HepG2 (cell line): Measurements from ENCODE around the gene CDK5RAP2. TPM values are rescaled to one million over a fixed set of nuclear protein-coding genes. Genes with fewer than 3 reads are reported as not detected.
A peak's percentile ranks its signal among the peaks of the same experiment; 100 is the strongest.

Experiments used
- ATF1 ChIP-seq: IDR thresholded peaks from 2 replicates; pipeline ENCODE4 v1.6.1; 2016; ENCODE audit warnings: mild to moderate bottlenecking, control low read depth
- DMAP1 ChIP-seq: IDR thresholded peaks from 2 replicates; pipeline ENCODE4 v1.6.1; 2016
- FOXK2 ChIP-seq: fragments of 450-650 bp; IDR thresholded peaks from 2 replicates; pipeline ENCODE4 v1.6.1; 2016
- HNF4G ChIP-seq, 2 experiments: sonication (generic) in 1 of 2; formaldehyde crosslinking in 1 of 2; IDR thresholded peaks; 2 replicates each; pipeline versions ENCODE4 v1.4.0 to v1.6.1; 2011 to 2020; ENCODE audit warnings: borderline replicate concordance in 2 of 2, low read depth in 2 of 2, mild to moderate bottlenecking in 2 of 2, low read length in 1 of 2, missing genetic modification reagents in 1 of 2, moderate library complexity in 1 of 2
- PLRG1 ChIP-seq: fragments of 450-650 bp; conservative IDR thresholded peaks from 2 replicates; pipeline ENCODE4 v1.6.1; 2016
- RCOR2 ChIP-seq: IDR thresholded peaks from 2 replicates; pipeline ENCODE4 v1.6.1; 2016; ENCODE audit warnings: missing biosample characterization, missing genetic modification reagents
- SAFB2 ChIP-seq: sonication (generic); formaldehyde crosslinking; IDR thresholded peaks from 2 replicates; pipeline ENCODE4 v1.5.1; 2020; ENCODE audit warnings: missing genetic modification reagents, low read depth, mild to moderate bottlenecking, borderline replicate concordance
- SMAD9 ChIP-seq: sonication (generic); formaldehyde crosslinking; IDR thresholded peaks from 2 replicates; pipeline ENCODE4 v1.5.1; 2020; ENCODE audit warnings: mild to moderate bottlenecking, missing genetic modification reagents
- SMARCC2 ChIP-seq: fragments of 450-650 bp; IDR thresholded peaks from 2 replicates; pipeline ENCODE4 v1.6.1; 2017; ENCODE audit warnings: antibody characterized with exemption, mild to moderate bottlenecking
- SMC3 ChIP-seq: IDR thresholded peaks from 2 replicates; pipeline ENCODE4 v1.6.1; 2011; ENCODE audit warnings: low read length, improper control_type of control experiment
- ZBTB8A ChIP-seq: sonication (generic); formaldehyde crosslinking; IDR thresholded peaks from 2 replicates; pipeline ENCODE4 v1.4.0; 2020; ENCODE audit warnings: mild to moderate bottlenecking, low read depth, missing genetic modification reagents, borderline replicate concordance
- ZFYVE20 ChIP-seq: sonication (generic); formaldehyde crosslinking; IDR thresholded peaks from 2 replicates; pipeline ENCODE4 v1.8.0; 2023; ENCODE audit warnings: low read depth, mild to moderate bottlenecking, moderate library complexity, missing genetic modification reagents, borderline replicate concordance
- ZNF672 ChIP-seq: sonication (generic); formaldehyde crosslinking; IDR thresholded peaks from 2 replicates; pipeline ENCODE4 v1.8.1; 2022; ENCODE audit warnings: missing genetic modification reagents
- ZNF780A ChIP-seq: sonication (generic); formaldehyde crosslinking; IDR thresholded peaks from 2 replicates; pipeline ENCODE4 v1.8.0; 2022; ENCODE audit warnings: mild to moderate bottlenecking, missing genetic modification reagents, moderate library complexity
- ZNF782 ChIP-seq: sonication (generic); formaldehyde crosslinking; IDR thresholded peaks from 2 replicates; pipeline ENCODE4 v1.4.0; 2020; ENCODE audit warnings: missing genetic modification reagents, mild to moderate bottlenecking, borderline replicate concordance
- polyA plus RNA-seq, 8 experiments: library from polyadenylated mRNA; depleted of rRNA in 3 of 8; stranded (reverse) in 7 of 8; unstranded in 1 of 8; fragments of >200 nt; fragmentation: Illumina TruSeq in 4 of 8; extraction: Trizol in 4 of 8; gene quantifications; 2 replicates each; pipeline versions ENCODE4 v1.2.1 to v1.2.3, GENCODE V29; 2011 to 2016; ENCODE audit warnings: low read depth in 4 of 8, missing spikeins in 1 of 8, mixed read lengths in 1 of 8; ENCODE audit not compliant: insufficient read depth in 1 of 8
- total RNA-seq, 5 experiments: library from RNA; depleted of rRNA; stranded (reverse); fragments of >200 nt; fragmentation: Illumina TruSeq; extraction: Trizol; gene quantifications; 2 replicates each; pipeline ENCODE4 v1.2.3, GENCODE V29; 2016; ENCODE audit warnings: low read depth in 1 of 5
- TF ChIP-seq, protein P1 (sequence below): sonication (generic); formaldehyde crosslinking; IDR thresholded peaks from 2 replicates; pipeline ENCODE4 v1.5.1; 2020; ENCODE audit warnings: mild to moderate bottlenecking, missing genetic modification reagents, moderate library complexity
- TF ChIP-seq, protein P2 (sequence below): sonication (generic); formaldehyde crosslinking; IDR thresholded peaks from 2 replicates; pipeline ENCODE4 v1.5.0; 2020; ENCODE audit warnings: mild to moderate bottlenecking, missing genetic modification reagents, borderline replicate concordance
- TF ChIP-seq, protein P3 (sequence below): sonication (generic); formaldehyde crosslinking; IDR thresholded peaks from 2 replicates; pipeline ENCODE4 v1.8.0; 2022; ENCODE audit warnings: mild to moderate bottlenecking, missing genetic modification reagents, borderline replicate concordance
- TF ChIP-seq, protein P4 (sequence below): sonication (generic); formaldehyde crosslinking; IDR thresholded peaks from 2 replicates; pipeline ENCODE4 v1.8.0; 2022; ENCODE audit warnings: mild to moderate bottlenecking, missing genetic modification reagents; ENCODE audit not compliant: insufficient replicate concordance
- TF ChIP-seq, protein P5 (sequence below): sonication (generic); formaldehyde crosslinking; IDR thresholded peaks from 2 replicates; pipeline ENCODE4 v1.8.0; 2022; ENCODE audit warnings: mild to moderate bottlenecking, missing genetic modification reagents, moderate library complexity

CDK5RAP2 gene
- total and polyA plus RNA-seq, 2 of the 13 experiments (the other 11 are each of a cell fraction or from before 2014, with no cell fraction given) = 31.8 to 42.2 TPM

DNA sequence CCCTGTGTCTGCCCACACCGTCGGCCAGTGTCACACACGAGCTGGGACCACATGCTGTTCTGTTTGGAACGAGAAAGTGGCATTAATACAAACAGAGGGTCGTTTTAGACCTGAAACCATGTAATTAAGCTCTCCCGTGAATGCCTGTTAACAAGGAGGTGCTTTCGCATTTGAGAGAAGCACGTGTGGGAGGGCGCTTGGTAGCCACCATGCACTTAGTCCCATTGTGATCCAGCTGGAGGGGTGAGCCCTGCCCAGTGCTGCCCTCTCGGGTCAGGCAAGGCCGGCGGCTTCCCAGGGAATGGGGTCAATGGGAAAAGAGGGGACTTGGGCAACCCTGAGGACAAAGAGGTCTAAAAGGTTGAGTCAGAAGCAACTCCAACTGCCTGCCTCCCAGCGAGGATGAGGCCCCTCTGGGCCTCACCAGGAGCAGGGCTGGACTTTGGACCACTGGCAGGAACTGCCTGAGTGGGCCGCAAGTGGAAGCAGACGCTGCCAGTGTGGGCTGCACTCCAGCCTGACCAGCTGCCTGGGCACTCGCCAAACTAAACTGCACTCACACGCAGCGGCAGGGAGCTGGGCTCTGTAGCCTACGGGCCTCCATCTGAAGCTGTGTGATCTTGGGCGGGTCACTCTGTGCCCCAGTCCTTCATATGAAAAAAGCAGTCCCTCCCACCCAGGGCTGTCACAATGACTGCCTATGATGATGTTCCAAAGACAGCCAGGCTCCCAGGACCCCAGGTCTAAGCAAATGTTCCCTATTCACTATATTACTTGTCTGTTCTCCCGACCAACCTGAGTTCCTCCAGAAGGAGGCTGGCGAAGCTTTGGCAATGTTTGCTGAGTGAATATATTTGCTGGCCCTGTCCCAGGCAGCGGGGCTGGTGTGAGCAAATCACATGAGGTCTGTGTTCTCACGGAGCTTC, 195.7 kb downstream of the CDK5RAP2 start (continued):
- TF ChIP-seq, protein P1, sequence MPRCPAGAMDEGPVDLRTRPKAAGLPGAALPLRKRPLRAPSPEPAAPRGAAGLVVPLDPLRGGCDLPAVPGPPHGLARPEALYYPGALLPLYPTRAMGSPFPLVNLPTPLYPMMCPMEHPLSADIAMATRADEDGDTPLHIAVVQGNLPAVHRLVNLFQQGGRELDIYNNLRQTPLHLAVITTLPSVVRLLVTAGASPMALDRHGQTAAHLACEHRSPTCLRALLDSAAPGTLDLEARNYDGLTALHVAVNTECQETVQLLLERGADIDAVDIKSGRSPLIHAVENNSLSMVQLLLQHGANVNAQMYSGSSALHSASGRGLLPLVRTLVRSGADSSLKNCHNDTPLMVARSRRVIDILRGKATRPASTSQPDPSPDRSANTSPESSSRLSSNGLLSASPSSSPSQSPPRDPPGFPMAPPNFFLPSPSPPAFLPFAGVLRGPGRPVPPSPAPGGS (CRISPR knock-in tag) = 0 out of 2 replicates have a peak, but pooled peaks have one; percentile 72
- TF ChIP-seq, protein P2, sequence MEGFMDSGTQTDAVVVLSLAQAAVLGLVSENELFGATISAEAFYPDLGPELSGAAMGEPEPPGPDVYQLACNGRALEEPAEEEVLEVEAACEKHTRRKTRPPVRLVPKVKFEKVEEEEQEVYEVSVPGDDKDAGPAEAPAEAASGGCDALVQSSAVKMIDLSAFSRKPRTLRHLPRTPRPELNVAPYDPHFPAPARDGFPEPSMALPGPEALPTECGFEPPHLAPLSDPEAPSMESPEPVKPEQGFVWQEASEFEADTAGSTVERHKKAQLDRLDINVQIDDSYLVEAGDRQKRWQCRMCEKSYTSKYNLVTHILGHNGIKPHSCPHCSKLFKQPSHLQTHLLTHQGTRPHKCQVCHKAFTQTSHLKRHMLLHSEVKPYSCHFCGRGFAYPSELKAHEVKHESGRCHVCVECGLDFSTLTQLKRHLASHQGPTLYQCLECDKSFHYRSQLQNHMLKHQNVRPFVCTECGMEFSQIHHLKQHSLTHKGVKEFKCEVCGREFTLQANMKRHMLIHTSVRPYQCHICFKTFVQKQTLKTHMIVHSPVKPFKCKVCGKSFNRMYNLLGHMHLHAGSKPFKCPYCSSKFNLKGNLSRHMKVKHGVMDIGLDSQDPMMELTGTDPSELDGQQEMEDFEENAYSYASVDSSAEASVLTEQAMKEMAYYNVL = peak; percentile 16; the same call in 1 of the 2 replicates
- TF ChIP-seq, protein P3, sequence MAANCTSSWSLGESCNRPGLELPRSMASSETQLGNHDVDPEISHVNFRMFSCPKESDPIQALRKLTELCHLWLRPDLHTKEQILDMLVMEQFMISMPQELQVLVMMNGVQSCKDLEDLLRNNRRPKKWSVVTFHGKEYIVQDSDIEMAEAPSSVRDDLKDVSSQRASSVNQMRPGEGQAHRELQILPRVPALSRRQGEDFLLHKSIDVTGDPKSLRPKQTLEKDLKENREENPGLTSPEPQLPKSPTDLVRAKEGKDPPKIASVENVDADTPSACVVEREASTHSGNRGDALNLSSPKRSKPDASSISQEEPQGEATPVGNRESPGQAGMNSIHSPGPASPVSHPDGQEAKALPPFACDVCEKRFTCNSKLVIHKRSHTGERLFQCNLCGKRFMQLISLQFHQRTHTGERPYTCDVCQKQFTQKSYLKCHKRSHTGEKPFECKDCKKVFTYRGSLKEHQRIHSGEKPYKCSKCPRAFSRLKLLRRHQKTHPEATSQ (CRISPR knock-in tag) = no peak
- TF ChIP-seq, protein P4, sequence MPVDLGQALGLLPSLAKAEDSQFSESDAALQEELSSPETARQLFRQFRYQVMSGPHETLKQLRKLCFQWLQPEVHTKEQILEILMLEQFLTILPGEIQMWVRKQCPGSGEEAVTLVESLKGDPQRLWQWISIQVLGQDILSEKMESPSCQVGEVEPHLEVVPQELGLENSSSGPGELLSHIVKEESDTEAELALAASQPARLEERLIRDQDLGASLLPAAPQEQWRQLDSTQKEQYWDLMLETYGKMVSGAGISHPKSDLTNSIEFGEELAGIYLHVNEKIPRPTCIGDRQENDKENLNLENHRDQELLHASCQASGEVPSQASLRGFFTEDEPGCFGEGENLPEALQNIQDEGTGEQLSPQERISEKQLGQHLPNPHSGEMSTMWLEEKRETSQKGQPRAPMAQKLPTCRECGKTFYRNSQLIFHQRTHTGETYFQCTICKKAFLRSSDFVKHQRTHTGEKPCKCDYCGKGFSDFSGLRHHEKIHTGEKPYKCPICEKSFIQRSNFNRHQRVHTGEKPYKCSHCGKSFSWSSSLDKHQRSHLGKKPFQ = no peak
- TF ChIP-seq ATF1 (CRISPR knock-in tag) = no peak
- no peak for TF ChIP-seq FOXK2
- peak; percentile 88 for TF ChIP-seq DMAP1 (CRISPR knock-in tag)
- no peak; the same call in 1 of the 2 replicates for TF ChIP-seq ZBTB8A (CRISPR knock-in tag)
- TF ChIP-seq ZNF672 (CRISPR knock-in tag) = no peak
- TF ChIP-seq SAFB2 (CRISPR knock-in tag) = no peak
- TF ChIP-seq SMAD9 = no peak
- peak; percentile 16; the same call in 1 of the 2 replicates for TF ChIP-seq SMC3
- TF ChIP-seq, protein P5, sequence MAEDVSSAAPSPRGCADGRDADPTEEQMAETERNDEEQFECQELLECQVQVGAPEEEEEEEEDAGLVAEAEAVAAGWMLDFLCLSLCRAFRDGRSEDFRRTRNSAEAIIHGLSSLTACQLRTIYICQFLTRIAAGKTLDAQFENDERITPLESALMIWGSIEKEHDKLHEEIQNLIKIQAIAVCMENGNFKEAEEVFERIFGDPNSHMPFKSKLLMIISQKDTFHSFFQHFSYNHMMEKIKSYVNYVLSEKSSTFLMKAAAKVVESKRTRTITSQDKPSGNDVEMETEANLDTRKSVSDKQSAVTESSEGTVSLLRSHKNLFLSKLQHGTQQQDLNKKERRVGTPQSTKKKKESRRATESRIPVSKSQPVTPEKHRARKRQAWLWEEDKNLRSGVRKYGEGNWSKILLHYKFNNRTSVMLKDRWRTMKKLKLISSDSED (CRISPR knock-in tag) = no peak
- peak; percentile 63; the same call in 1 of the 2 replicates for TF ChIP-seq ZNF780A (CRISPR knock-in tag)
- TF ChIP-seq ZNF782 (CRISPR knock-in tag) = peak; percentile 79; the same call in 1 of the 2 replicates
- no peak for TF ChIP-seq ZFYVE20
- TF ChIP-seq SMARCC2 = no peak
- peak; percentile 92 for TF ChIP-seq HNF4G (IDR thresholded peaks at IDR 0.05; ENCODE audit: borderline replicate concordance, low read depth, low read length)
- TF ChIP-seq HNF4G (CRISPR knock-in tag; IDR thresholded peaks at IDR 0.05; ENCODE audit: borderline replicate concordance, low read depth) = peak; percentile 95
- peak; percentile 54; the same call in 1 of the 2 replicates for TF ChIP-seq RCOR2 (CRISPR knock-in tag)
- TF ChIP-seq PLRG1 = no peak
